ENCODE data around the gene FBXO44.

DNA sequence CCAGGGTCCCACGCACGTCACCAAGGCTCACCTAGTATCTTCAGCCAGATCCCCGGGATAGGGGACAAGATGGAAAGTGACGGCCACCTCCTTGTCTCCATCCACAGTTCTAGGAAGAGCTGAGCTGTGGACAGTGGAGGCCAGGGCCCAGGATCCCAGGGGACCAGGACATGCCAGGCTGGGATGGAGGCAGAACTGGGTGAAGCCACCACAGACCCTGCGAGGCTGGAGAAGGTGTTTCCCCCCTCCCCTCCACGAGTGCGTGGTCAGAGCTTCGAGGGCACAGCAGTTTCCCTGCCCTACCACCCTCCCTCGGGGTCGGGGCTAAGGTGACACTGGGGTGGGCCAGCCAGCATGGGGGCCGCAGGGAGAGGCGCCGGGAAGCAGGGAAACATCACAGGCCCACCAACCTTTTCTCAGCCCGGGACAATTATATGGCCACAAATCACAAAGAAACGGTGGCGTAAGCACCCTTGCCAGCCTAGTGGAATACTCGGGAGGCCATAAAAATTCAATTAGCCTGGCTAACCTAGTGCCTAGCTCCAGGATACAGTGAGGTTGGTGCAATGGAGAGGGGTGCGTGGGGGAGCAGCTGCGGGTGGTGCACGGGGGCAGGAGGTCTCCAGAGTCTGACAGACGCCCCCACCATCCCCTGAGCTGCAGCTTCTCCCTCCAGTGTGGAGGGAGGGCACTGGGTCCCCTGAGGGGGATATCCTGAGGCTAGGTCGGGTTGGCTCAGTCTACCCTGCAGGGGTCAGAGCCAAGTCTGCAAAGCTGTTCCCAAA, 50.2 kb downstream of the FBXO44 start:
- TF ChIP-seq, protein P1, sequence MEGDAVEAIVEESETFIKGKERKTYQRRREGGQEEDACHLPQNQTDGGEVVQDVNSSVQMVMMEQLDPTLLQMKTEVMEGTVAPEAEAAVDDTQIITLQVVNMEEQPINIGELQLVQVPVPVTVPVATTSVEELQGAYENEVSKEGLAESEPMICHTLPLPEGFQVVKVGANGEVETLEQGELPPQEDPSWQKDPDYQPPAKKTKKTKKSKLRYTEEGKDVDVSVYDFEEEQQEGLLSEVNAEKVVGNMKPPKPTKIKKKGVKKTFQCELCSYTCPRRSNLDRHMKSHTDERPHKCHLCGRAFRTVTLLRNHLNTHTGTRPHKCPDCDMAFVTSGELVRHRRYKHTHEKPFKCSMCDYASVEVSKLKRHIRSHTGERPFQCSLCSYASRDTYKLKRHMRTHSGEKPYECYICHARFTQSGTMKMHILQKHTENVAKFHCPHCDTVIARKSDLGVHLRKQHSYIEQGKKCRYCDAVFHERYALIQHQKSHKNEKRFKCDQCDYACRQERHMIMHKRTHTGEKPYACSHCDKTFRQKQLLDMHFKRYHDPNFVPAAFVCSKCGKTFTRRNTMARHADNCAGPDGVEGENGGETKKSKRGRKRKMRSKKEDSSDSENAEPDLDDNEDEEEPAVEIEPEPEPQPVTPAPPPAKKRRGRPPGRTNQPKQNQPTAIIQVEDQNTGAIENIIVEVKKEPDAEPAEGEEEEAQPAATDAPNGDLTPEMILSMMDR (IDR thresholded peaks at IDR 0.05) = no peak
- TF ChIP-seq POLR2AphosphoS5 (IDR thresholded peaks at IDR 0.05) = no peak
- no peak for TF ChIP-seq POLR2A (IDR thresholded peaks at IDR 0.05)

Data from breast epithelium (tissue), 3 donors.